Measurements from ENCODE around the gene PSG2. TPM values are rescaled to one million over a fixed set of nuclear protein-coding genes. Genes with fewer than 3 reads are reported as not detected.
"Not testable (repeated sequence)": the region's sequence is repeated elsewhere in the genome, so short reads cannot be mapped to it uniquely, and the experiment has no call there.

The PSG2 gene
- total RNA-seq: not detected

GRCh38 chr19:43082601-43083000 lies at the start of gene PSG2:
Gene PSG2 (minus strand): TSS chr19:43082701. CDS start chr19:43082569, 132 bp downstream.
- H3K4me3 ChIP-seq, H3K36me3 ChIP-seq, H3K9me3 ChIP-seq, H3K27me3 ChIP-seq, H3K4me1 ChIP-seq, H3K27ac ChIP-seq, DNase-seq: not testable (repeated sequence)

GRCh38 chr19:43131281-43131842 lies 48.9 kb upstream of the PSG2 start:
- H3K27ac ChIP-seq, H3K4me1 ChIP-seq, H3K4me3 ChIP-seq, DNase-seq, H3K27me3 ChIP-seq, H3K36me3 ChIP-seq, H3K9me3 ChIP-seq: not testable (repeated sequence)

GRCh38 chr19:43129197-43129596 lies 46.7 kb upstream of the PSG2 start:
- not testable (repeated sequence) for H3K4me3 ChIP-seq, H3K27ac ChIP-seq, H3K4me1 ChIP-seq, H3K36me3 ChIP-seq, DNase-seq, H3K9me3 ChIP-seq, H3K27me3 ChIP-seq

GRCh38 chr19:43127336-43127735 lies 44.8 kb upstream of the PSG2 start:
- DNase-seq, H3K27ac ChIP-seq, H3K4me1 ChIP-seq, H3K9me3 ChIP-seq, H3K4me3 ChIP-seq, H3K27me3 ChIP-seq, H3K36me3 ChIP-seq: not testable (repeated sequence)

- no peaks in the 10 kb centered on the region for H3K9me3 ChIP-seq
- no peaks in the 10 kb centered on the region for H3K4me1 ChIP-seq
- no peak overlapping the region for H3K4me3 ChIP-seq
Observed at GRCh38 chr19:43126720-43127119, 44.2 kb upstream of the PSG2 start.

GRCh38 chr19:43124360-43124759 lies 41.9 kb upstream of the PSG2 start:
- Histone ChIP-seq H3K4me1 (no peaks in the 10 kb centered on the region), H3K9me3 (no peaks in the 10 kb centered on the region), H3K27ac (no peak overlapping the region), H3K4me3 (no peak overlapping the region), H3K27me3 (no peaks in the 10 kb centered on the region), H3K36me3 (no peaks in the 10 kb centered on the region)
- no peak for DNase-seq
- TF ChIP-seq POLR2A (IDR thresholded peaks at IDR 0.05) (no peak), CTCF (IDR thresholded peaks at IDR 0.05) (no peak)

More at GRCh38 chr19:43126720-43127119, 44.2 kb upstream of the PSG2 start:
- Histone ChIP-seq H3K36me3 (no peaks in the 10 kb centered on the region), H3K27me3 (no peaks in the 10 kb centered on the region), H3K27ac (no peak overlapping the region)
- DNase-seq: no peak
- no peak for TF ChIP-seq POLR2A (IDR thresholded peaks at IDR 0.05)
- TF ChIP-seq CTCF (IDR thresholded peaks at IDR 0.05): no peak

GRCh38 chr19:43120433-43121026 lies 38.0 kb upstream of the PSG2 start:
- not testable (repeated sequence) for H3K4me1 ChIP-seq, H3K27me3 ChIP-seq, H3K36me3 ChIP-seq, H3K9me3 ChIP-seq, DNase-seq, H3K27ac ChIP-seq, H3K4me3 ChIP-seq

GRCh38 chr19:43119526-43119925 lies 37.0 kb upstream of the PSG2 start:
- H3K4me1 ChIP-seq, H3K36me3 ChIP-seq, H3K4me3 ChIP-seq, DNase-seq, H3K27me3 ChIP-seq, H3K9me3 ChIP-seq, H3K27ac ChIP-seq: not testable (repeated sequence)

- H3K4me3 ChIP-seq, H3K9me3 ChIP-seq, H3K4me1 ChIP-seq, H3K27ac ChIP-seq, DNase-seq, H3K27me3 ChIP-seq, H3K36me3 ChIP-seq: not testable (repeated sequence)
Observed at GRCh38 chr19:43116421-43116820, 33.9 kb upstream of the PSG2 start.

GRCh38 chr19:43115548-43115947 lies 33.0 kb upstream of the PSG2 start:
- not testable (repeated sequence) for DNase-seq, H3K4me3 ChIP-seq, H3K27ac ChIP-seq, H3K9me3 ChIP-seq, H3K4me1 ChIP-seq, H3K27me3 ChIP-seq, H3K36me3 ChIP-seq

- not testable (repeated sequence) for H3K36me3 ChIP-seq, H3K9me3 ChIP-seq, DNase-seq
Observed at GRCh38 chr19:43115064-43115463, 32.6 kb upstream of the PSG2 start.

GRCh38 chr19:43114626-43115025 lies 32.1 kb upstream of the PSG2 start:
- DNase-seq, H3K4me3 ChIP-seq, H3K9me3 ChIP-seq, H3K36me3 ChIP-seq, H3K27me3 ChIP-seq, H3K4me1 ChIP-seq, H3K27ac ChIP-seq: not testable (repeated sequence)

More at GRCh38 chr19:43115064-43115463, 32.6 kb upstream of the PSG2 start:
- H3K4me3 ChIP-seq, H3K27ac ChIP-seq, H3K27me3 ChIP-seq, H3K4me1 ChIP-seq: not testable (repeated sequence)

- H3K4me3 ChIP-seq, H3K36me3 ChIP-seq, H3K4me1 ChIP-seq, H3K27ac ChIP-seq, H3K9me3 ChIP-seq, DNase-seq, H3K27me3 ChIP-seq: not testable (repeated sequence)
Observed at GRCh38 chr19:43107401-43107800, 24.9 kb upstream of the PSG2 start.
